ENCODE measurements around the gene CCDC88C.

- TF ChIP-seq CTCF (IDR thresholded peaks at IDR 0.05): no peak
- TF ChIP-seq POLR2A (IDR thresholded peaks at IDR 0.05): no peak
- no peak for TF ChIP-seq EP300 (IDR thresholded peaks at IDR 0.05)
These were observed 132.7 kb downstream of the CCDC88C start for GRCh38 chr14:91284791-91285548.
